CD4-positive, alpha-beta T cell treated with Interleukin-6 for 4 hours (primary cell): ENCODE data around the gene BORCS5.
"Not testable (repeated sequence)": the region's sequence is repeated elsewhere in the genome, so short reads cannot be mapped to it uniquely, and the experiment has no call there.

Source experiments
- DNase-seq: peaks from one replicate; pipeline ENCODE4 v3.0.0-alpha.2; 2020; ENCODE audit warnings: mixed read lengths

The BORCS5 gene

GRCh38 chr12:12396694-12397093 is 39.8 kb downstream of the BORCS5 start:
- DNase-seq, result no peak

- DNase-seq, result no peak
Measured at GRCh38 chr12:12397184-12397583, 40.3 kb downstream of the BORCS5 start.

- no peak for DNase-seq
Measured at GRCh38 chr12:12398026-12398859, 41.4 kb downstream of the BORCS5 start.

GRCh38 chr12:12399161-12399560 is 42.3 kb downstream of the BORCS5 start:
- DNase-seq, result no peak

- DNase-seq, result no peak
Measured at GRCh38 chr12:12399776-12400305, 43.0 kb downstream of the BORCS5 start.

- no peak for DNase-seq
Measured at GRCh38 chr12:12400793-12401192, 43.9 kb downstream of the BORCS5 start.

- no peak for DNase-seq
Measured at GRCh38 chr12:12403264-12404248, 46.7 kb downstream of the BORCS5 start.

GRCh38 chr12:12404297-12404696 is 47.4 kb downstream of the BORCS5 start:
- DNase-seq, result no peak

- DNase-seq, result no peak
Measured at GRCh38 chr12:12405882-12406281, 49.0 kb downstream of the BORCS5 start.

GRCh38 chr12:12406762-12407161 is 49.9 kb downstream of the BORCS5 start:
- DNase-seq, result no peak

GRCh38 chr12:12408265-12408690 is 51.4 kb downstream of the BORCS5 start:
- DNase-seq, result no peak

GRCh38 chr12:12409337-12409736 is 52.5 kb downstream of the BORCS5 start:
- DNase-seq, result not testable (repeated sequence)

- no peak for DNase-seq
Measured at GRCh38 chr12:12415886-12416285, 59.0 kb downstream of the BORCS5 start.

GRCh38 chr12:12419165-12419564 is 62.3 kb downstream of the BORCS5 start:
- not testable (repeated sequence) for DNase-seq

- DNase-seq, result no peak
Measured at GRCh38 chr12:12423367-12423766, 66.5 kb downstream of the BORCS5 start.

- DNase-seq, result no peak
Measured at GRCh38 chr12:12425001-12425400, 68.1 kb downstream of the BORCS5 start.

- no peak for DNase-seq
Measured at GRCh38 chr12:12425616-12426015, 68.7 kb downstream of the BORCS5 start.

GRCh38 chr12:12427568-12427967 is 70.7 kb downstream of the BORCS5 start:
- DNase-seq, result no peak

GRCh38 chr12:12428047-12428446 is 71.2 kb downstream of the BORCS5 start:
- DNase-seq, result no peak

- DNase-seq, result no peak
Measured at GRCh38 chr12:12428961-12429657, 72.2 kb downstream of the BORCS5 start.

- no peak for DNase-seq
Measured at GRCh38 chr12:12432364-12432763, 75.5 kb downstream of the BORCS5 start.

GRCh38 chr12:12433203-12433731 is 76.4 kb downstream of the BORCS5 start:
- DNase-seq, result no peak
